CD14-positive monocyte (primary cell): Measurements from ENCODE around the gene EIF4E2. TPM values are rescaled to one million over a fixed set of nuclear protein-coding genes. Genes with fewer than 3 reads are reported as not detected.
A peak's percentile ranks its signal among the peaks of the same experiment; 100 is the strongest.

Source experiments
- DNase-seq, 3 donors: peaks; one replicate each; pipeline ENCODE4 v3.0.0-alpha.2; 2011 to 2022
- H2AFZ ChIP-seq: 2 replicates; pipeline ENCODE4 v1.6.0; 2012; ENCODE audit warnings: mild to moderate bottlenecking, low read depth, low read length, inconsistent platforms; ENCODE audit not compliant: insufficient read depth, poor library complexity, severe bottlenecking
- H3K27ac ChIP-seq, 2 donors: 1 replicate in 1 of 2; 2 replicates in 1 of 2; pipeline ENCODE4 v1.5.1; 2012 to 2013; ENCODE audit warnings: low read length in 2 of 2, control low read depth in 1 of 2, inconsistent platforms in 1 of 2, low read depth in 1 of 2, mild to moderate bottlenecking in 1 of 2
- H3K27me3 ChIP-seq, 2 donors: one replicate each; pipeline versions ENCODE4 v1.6.0 to v1.6.1; 2011 to 2013; ENCODE audit warnings: low read length in 2 of 2; ENCODE audit not compliant: control insufficient read depth in 2 of 2, insufficient read depth in 2 of 2
- H3K36me3 ChIP-seq, 2 donors: replicated peaks in 1 of 2; 1 replicate in 1 of 2; 2 replicates in 1 of 2; pipeline versions ENCODE4 v1.5.1 to v1.6.1; 2012 to 2013; ENCODE audit warnings: low read length in 2 of 2, control low read depth in 1 of 2, inconsistent platforms in 1 of 2, mild to moderate bottlenecking in 1 of 2; ENCODE audit not compliant: insufficient read depth in 2 of 2, control insufficient read depth in 1 of 2
- H3K4me1 ChIP-seq, 2 donors: 1 replicate in 1 of 2; 2 replicates in 1 of 2; pipeline versions ENCODE4 v1.5.1 to v1.6.1; 2012 to 2013; ENCODE audit warnings: low read length in 2 of 2, control low read depth in 1 of 2, inconsistent platforms in 1 of 2, mild to moderate bottlenecking in 1 of 2, moderate library complexity in 1 of 2; ENCODE audit not compliant: insufficient read depth in 2 of 2, control insufficient read depth in 1 of 2
- H3K4me2 ChIP-seq: replicated peaks from 2 replicates; pipeline ENCODE3; 2012; ENCODE audit warnings: low read length, moderate library complexity, mild to moderate bottlenecking; ENCODE audit not compliant: poor library complexity, severe bottlenecking; ENCODE audit errors: extremely low read depth
- H3K4me3 ChIP-seq, 3 experiments: fragments of 200-600 bp in 1 of 3; sonication (generic) in 1 of 3; replicated peaks in 1 of 3; 1 replicate in 2 of 3; 2 replicates in 1 of 3; pipeline ENCODE4 v1.5.1; 2011 to 2013; ENCODE audit warnings: low read length in 3 of 3, mild to moderate bottlenecking in 3 of 3, control low read depth in 2 of 3, low read depth in 2 of 3, inconsistent platforms in 1 of 3, moderate library complexity in 1 of 3
- H3K79me2 ChIP-seq: 2 replicates; pipeline ENCODE4 v1.6.0; 2012; ENCODE audit warnings: mild to moderate bottlenecking, control low read depth, inconsistent platforms, low read length, moderate library complexity; ENCODE audit not compliant: insufficient read depth
- H3K9ac ChIP-seq: 2 replicates; pipeline ENCODE4 v1.6.0; 2017; ENCODE audit warnings: low read length, mild to moderate bottlenecking; ENCODE audit not compliant: insufficient read depth, poor library complexity, severe bottlenecking
- H3K9me3 ChIP-seq, 2 donors: replicated peaks in 1 of 2; 1 replicate in 1 of 2; 2 replicates in 1 of 2; pipeline versions ENCODE4 v1.5.1 to v1.6.1; 2012 to 2013; ENCODE audit warnings: low read length in 2 of 2, control low read depth in 1 of 2; ENCODE audit not compliant: control insufficient read depth in 1 of 2, insufficient read depth in 1 of 2
- H4K20me1 ChIP-seq: 2 replicates; pipeline ENCODE4 v1.6.0; 2012; ENCODE audit warnings: mild to moderate bottlenecking, low read length, control low read depth, moderate library complexity; ENCODE audit not compliant: insufficient read depth
- H3K27ac Mint-ChIP-seq, 7 donors: one replicate each; pipeline ENCODE4 v1.8.0; 2020; ENCODE audit warnings: mild to moderate bottlenecking in 7 of 7, mixed read lengths in 7 of 7, moderate library complexity in 6 of 7, inconsistent platforms in 2 of 7
- H3K27me3 Mint-ChIP-seq, 3 donors: one replicate each; pipeline ENCODE4 v1.8.0; 2021 to 2022; ENCODE audit warnings: low read depth in 3 of 3, mild to moderate bottlenecking in 3 of 3, mixed read lengths in 3 of 3, moderate library complexity in 3 of 3, inconsistent platforms in 1 of 3
- H3K36me3 Mint-ChIP-seq, 2 donors: one replicate each; pipeline ENCODE4 v1.8.0; 2020; ENCODE audit warnings: mixed read lengths in 2 of 2, inconsistent platforms in 1 of 2, mild to moderate bottlenecking in 1 of 2
- H3K4me1 Mint-ChIP-seq: one replicate; pipeline ENCODE4 v1.8.0; 2020; ENCODE audit warnings: mild to moderate bottlenecking, mixed read lengths
- H3K4me3 Mint-ChIP-seq, 2 donors: one replicate each; pipeline ENCODE4 v1.8.0; 2020; ENCODE audit warnings: mild to moderate bottlenecking in 2 of 2, mixed read lengths in 2 of 2, moderate library complexity in 1 of 2
- H3K9me3 Mint-ChIP-seq, 7 donors: one replicate each; pipeline ENCODE4 v1.8.0; 2020 to 2022; ENCODE audit warnings: mixed read lengths in 7 of 7, mild to moderate bottlenecking in 6 of 7, moderate library complexity in 6 of 7, inconsistent platforms in 2 of 7
- CTCF ChIP-seq: fragments of 200-600 bp; IDR thresholded peaks from one replicate; pipeline ENCODE4 v1.8.0; 2022; ENCODE audit warnings: antibody characterized with exemption, mild to moderate bottlenecking
- WGBS: methylation state at CpG from one replicate; pipeline ENCODE4 v1.1.5; 2013; ENCODE audit warnings: missing lambda C conversion rate; ENCODE audit not compliant: insufficient coverage; 5-methylcytosine and 5-hydroxymethylcytosine counted together
- intact Hi-C, 2 donors: fragments of 100-400 bp; cut with micrococcal nuclease; formaldehyde crosslinking; loops; one replicate each; pipeline versions ENCODE4 v1.15.0 to v1.15.1; 2023
- polyA minus RNA-seq: library from RNA; depleted of rRNA, polyadenylated mRNA; stranded (reverse); fragments of >200 nt; gene quantifications from 2 replicates; pipeline ENCODE4 v1.2.3, GENCODE V29; 2012
- polyA plus RNA-seq, 3 donors: library from polyadenylated mRNA; depleted of rRNA in 1 of 3; unstranded in 2 of 3; stranded (reverse) in 1 of 3; fragments of 300-500 nt in 2 of 3; fragments of >200 nt in 1 of 3; fragmentation: Illumina TruSeq in 2 of 3; gene quantifications; 1 replicate in 2 of 3; 2 replicates in 1 of 3; pipeline ENCODE4 v1.2.3, GENCODE V29; 2012 to 2021
- total RNA-seq, 12 experiments: library from RNA in 1 of 12; stranded (reverse) in 1 of 12; fragments of 120-200 nt in 1 of 12; gene quantifications; one replicate each; pipeline ENCODE4 v1.2.4 and lab custom pipeline; 2013 to 2026; ENCODE audit warnings: mixed read lengths in 6 of 12, inconsistent platforms in 1 of 12

The EIF4E2 gene
- 145 TPM for total RNA-seq (2013)
- 100 to 1,000 TPM in 2 of 3 donors, 10 to 100 TPM in 1; 67.2 to 213 (median 188) TPM for polyA plus RNA-seq
- polyA minus RNA-seq, result 33.0 and 58.1 TPM in 2 replicates
- total RNA-seq (lab: John Stamatoyannopoulos, UW), result 36.1 to 84.5 (median 65.4) reads per million in 11 experiments

- Histone ChIP-seq H3K36me3 (peaks cover 0 to 34% of the 10 kb centered on the region in 2 donors), H3K79me2 (peaks cover 86% of the 10 kb centered on the region), H4K20me1 (peaks cover 63% of the 10 kb centered on the region), H2AFZ (peak within 1 kb of the TSS; percentile 88), H3K4me3 (peak within 1 kb of the TSS; percentile 64 to 88 (median 74)), H3K27me3 (no peaks in the 10 kb centered on the region), H3K9me3 (no peaks in the 10 kb centered on the region), H3K4me1 (peaks cover 46 to 62% of the 10 kb centered on the region in 2 donors), H3K27ac (peak within 1 kb of the TSS; percentile 94), H3K9ac (peak within 1 kb of the TSS; percentile 97), H3K4me2 (peak within 1 kb of the TSS; percentile 94)
- H3K4me1 Mint-ChIP-seq, result peaks cover 71% of the 10 kb centered on the region
- H3K4me3 Mint-ChIP-seq, result peak within 1 kb of the TSS; percentile 97 to 99
- no peaks in the 10 kb centered on the region for H3K9me3 Mint-ChIP-seq
- under 1% methylated on average over 64 of the region's 81 CpGs for WGBS
- peak within 1 kb of the TSS; percentile 95 to 98 (median 96) for H3K27ac Mint-ChIP-seq
- peaks cover 21 to 49% of the 10 kb centered on the region in 2 donors for H3K36me3 Mint-ChIP-seq
- TF ChIP-seq CTCF, result peak; percentile 43
- intact Hi-C loops, result loop anchor here (2.0 to 10.0 kb wide), 3 partner anchors 144 to 1086 kb away; partner anchors contain the start of genes GIGYF2 (in 2 of the 2) and NCL (in 1 of the 2)
- H3K27me3 Mint-ChIP-seq, result peaks cover 0 to 1% (median 0%) of the 10 kb centered on the region in 3 donors
- peak; percentile 90 to 94 (median 93) for DNase-seq
Observed at GRCh38 chr2:232550354-232551249, at the start of gene EIF4E2, which contains the start of gene TIGD1. EIF4E2 (plus strand) TSS chr2:232550689; CDS start chr2:232550725, 36 bp downstream. TIGD1 (minus strand) TSS chr2:232550557; CDS start chr2:232549882, 675 bp downstream.

- Histone ChIP-seq H3K27ac (no peak overlapping the region), H3K9me3 (peaks cover 0 to 11% of the 10 kb centered on the region in 2 donors), H3K4me2 (no peak overlapping the region), H3K36me3 (no peaks in the 10 kb centered on the region), H3K79me2 (no peaks in the 10 kb centered on the region), H4K20me1 (no peaks in the 10 kb centered on the region), H2AFZ (no peak overlapping the region), H3K27me3 (peaks cover 15 to 40% of the 10 kb centered on the region in 2 donors), H3K4me3 (no peak overlapping the region), H3K4me1 (no peaks in the 10 kb centered on the region), H3K9ac (no peak overlapping the region)
- H3K36me3 Mint-ChIP-seq, result no peaks in the 10 kb centered on the region
- DNase-seq, result no peak
- H3K27me3 Mint-ChIP-seq, result peaks cover 45 to 66% (median 54%) of the 10 kb centered on the region in 3 donors
- peaks cover 0 to 6% (median 0%) of the 10 kb centered on the region in 7 donors for H3K9me3 Mint-ChIP-seq
- no peak overlapping the region for H3K27ac Mint-ChIP-seq
- H3K4me3 Mint-ChIP-seq, result no peak overlapping the region
- H3K4me1 Mint-ChIP-seq, result peaks cover 2% of the 10 kb centered on the region
- no CpG with 5 or more reads among the region's 9 CpGs for WGBS
- no peak for TF ChIP-seq CTCF
- intact Hi-C loops, result no loop called here
Observed at GRCh38 chr2:232501331-232501771, 49.1 kb upstream of the EIF4E2 start.
